IPS-18a (cell line): ENCODE data around the gene CD58.

Experiments
- H3K27ac ChIP-seq: one replicate; pipeline ENCODE4 v1.5.1; 2013; ENCODE audit warnings: low read length
- H3K27me3 ChIP-seq: one replicate; pipeline ENCODE4 v1.6.1; 2013; ENCODE audit warnings: mild to moderate bottlenecking, low read length; ENCODE audit not compliant: control insufficient read depth, insufficient read depth
- H3K36me3 ChIP-seq: one replicate; pipeline ENCODE4 v1.6.1; 2013; ENCODE audit warnings: low read depth, low read length; ENCODE audit not compliant: control insufficient read depth
- H3K4me1 ChIP-seq: one replicate; pipeline ENCODE4 v1.6.1; 2013; ENCODE audit warnings: low read depth, low read length; ENCODE audit not compliant: control insufficient read depth
- H3K4me3 ChIP-seq: one replicate; pipeline ENCODE4 v1.5.1; 2013; ENCODE audit warnings: low read length
- H3K9ac ChIP-seq: one replicate; pipeline ENCODE4 v1.6.1; 2013; ENCODE audit warnings: mild to moderate bottlenecking, low read length, moderate library complexity
- H3K9me3 ChIP-seq: one replicate; pipeline ENCODE4 v1.6.1; 2013; ENCODE audit warnings: low read depth, low read length; ENCODE audit not compliant: control insufficient read depth

CD58 gene

GRCh38 chr1:116501125-116501869 lies 69.5 kb downstream of the CD58 start:
- no peaks in the 10 kb centered on the region for H3K4me1 ChIP-seq

GRCh38 chr1:116498789-116499628 lies 71.8 kb downstream of the CD58 start:
- no peaks in the 10 kb centered on the region for H3K9me3 ChIP-seq
- no peak overlapping the region for H3K27ac ChIP-seq
- H3K4me3 ChIP-seq, result no peak overlapping the region
- H3K27me3 ChIP-seq, result no peaks in the 10 kb centered on the region
- no peaks in the 10 kb centered on the region for H3K4me1 ChIP-seq
- H3K9ac ChIP-seq, result no peak overlapping the region
- H3K36me3 ChIP-seq, result no peaks in the 10 kb centered on the region

More at GRCh38 chr1:116501125-116501869, 69.5 kb downstream of the CD58 start:
- Histone ChIP-seq H3K4me3 (no peak overlapping the region), H3K9ac (no peak overlapping the region), H3K27ac (no peak overlapping the region), H3K9me3 (no peaks in the 10 kb centered on the region), H3K36me3 (no peaks in the 10 kb centered on the region), H3K27me3 (no peaks in the 10 kb centered on the region)

GRCh38 chr1:116497656-116498055 lies 73.2 kb downstream of the CD58 start:
- Histone ChIP-seq H3K27ac (no peak overlapping the region), H3K9ac (no peak overlapping the region), H3K4me1 (no peaks in the 10 kb centered on the region), H3K9me3 (no peaks in the 10 kb centered on the region), H3K4me3 (no peak overlapping the region), H3K27me3 (no peaks in the 10 kb centered on the region), H3K36me3 (no peaks in the 10 kb centered on the region)

GRCh38 chr1:116496898-116497297 lies 73.9 kb downstream of the CD58 start:
- Histone ChIP-seq H3K9ac (no peak overlapping the region), H3K4me1 (no peaks in the 10 kb centered on the region), H3K27ac (no peak overlapping the region), H3K9me3 (no peaks in the 10 kb centered on the region), H3K36me3 (no peaks in the 10 kb centered on the region), H3K27me3 (no peaks in the 10 kb centered on the region), H3K4me3 (no peak overlapping the region)

DNA sequence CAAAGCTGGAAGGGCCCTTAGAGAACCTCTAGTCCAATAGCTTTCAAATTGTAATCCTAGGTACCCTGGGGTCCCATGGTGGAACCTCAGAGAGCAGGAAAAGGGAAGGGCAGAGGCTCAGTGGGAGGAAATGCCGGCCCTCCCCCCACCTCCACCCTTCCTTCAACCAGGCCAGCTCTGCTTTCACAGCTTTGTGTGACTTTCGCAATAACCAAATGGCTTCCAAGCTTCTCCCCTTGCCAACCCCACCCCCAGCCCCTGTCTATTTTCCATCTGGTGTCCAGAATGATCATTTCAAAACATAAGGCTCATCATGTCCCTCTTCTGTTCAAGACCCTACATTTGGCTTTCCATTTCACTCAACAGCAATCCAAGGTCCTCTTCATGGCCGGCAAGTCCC lies 74.4 kb downstream of the CD58 start:
- H3K27ac ChIP-seq, result no peak overlapping the region
- H3K9ac ChIP-seq, result no peak overlapping the region
- no peak overlapping the region for H3K4me3 ChIP-seq

DNA sequence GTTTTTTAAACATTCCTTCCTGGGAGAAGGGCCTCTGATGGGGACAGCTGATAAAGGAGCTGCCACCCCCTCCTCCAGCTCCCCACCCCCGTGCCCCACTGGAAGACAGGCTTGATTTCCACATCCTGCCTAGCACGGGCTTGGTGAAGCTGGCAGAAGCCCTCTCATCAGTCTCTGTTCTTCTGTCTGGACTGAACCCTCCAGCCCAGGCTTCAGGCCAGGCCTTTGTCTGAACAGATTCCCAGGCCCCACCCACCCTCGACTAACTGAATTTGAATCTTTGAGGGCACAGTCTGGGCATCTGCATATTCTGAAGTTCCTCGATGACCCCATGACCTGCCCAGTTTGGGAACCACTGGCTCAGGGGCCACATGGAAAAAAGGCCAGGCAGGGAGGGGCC lies 75.3 kb downstream of the CD58 start:
- Histone ChIP-seq H3K36me3 (no peaks in the 10 kb centered on the region), H3K9ac (no peak overlapping the region), H3K4me3 (no peak overlapping the region), H3K9me3 (no peaks in the 10 kb centered on the region), H3K4me1 (no peaks in the 10 kb centered on the region), H3K27ac (no peak overlapping the region), H3K27me3 (no peaks in the 10 kb centered on the region)

More for the DNA sequence above, 74.4 kb downstream of the CD58 start:
- H3K4me1 ChIP-seq, result no peaks in the 10 kb centered on the region
- H3K27me3 ChIP-seq, result no peaks in the 10 kb centered on the region
- no peaks in the 10 kb centered on the region for H3K9me3 ChIP-seq
- H3K36me3 ChIP-seq, result no peaks in the 10 kb centered on the region

- no peak overlapping the region for H3K9ac ChIP-seq
These were observed 76.1 kb downstream of the CD58 start for GRCh38 chr1:116494745-116495144.

GRCh38 chr1:116494353-116494692 lies 76.5 kb downstream of the CD58 start:
- Histone ChIP-seq H3K4me1 (no peaks in the 10 kb centered on the region), H3K27me3 (no peaks in the 10 kb centered on the region), H3K27ac (no peak overlapping the region), H3K36me3 (no peaks in the 10 kb centered on the region), H3K4me3 (no peak overlapping the region), H3K9ac (no peak overlapping the region), H3K9me3 (no peaks in the 10 kb centered on the region)

More at GRCh38 chr1:116494745-116495144, 76.1 kb downstream of the CD58 start:
- Histone ChIP-seq H3K4me3 (no peak overlapping the region), H3K4me1 (no peaks in the 10 kb centered on the region), H3K36me3 (no peaks in the 10 kb centered on the region), H3K27ac (no peak overlapping the region), H3K27me3 (no peaks in the 10 kb centered on the region), H3K9me3 (no peaks in the 10 kb centered on the region)

- Histone ChIP-seq H3K36me3 (no peaks in the 10 kb centered on the region), H3K9ac (no peak overlapping the region), H3K27ac (no peak overlapping the region), H3K9me3 (no peaks in the 10 kb centered on the region), H3K27me3 (no peaks in the 10 kb centered on the region), H3K4me3 (no peak overlapping the region), H3K4me1 (no peaks in the 10 kb centered on the region)
These were observed 77.1 kb downstream of the CD58 start for GRCh38 chr1:116493484-116494352.

- Histone ChIP-seq H3K9ac (no peak overlapping the region), H3K27ac (no peak overlapping the region), H3K27me3 (no peaks in the 10 kb centered on the region), H3K36me3 (no peaks in the 10 kb centered on the region), H3K9me3 (no peaks in the 10 kb centered on the region), H3K4me3 (no peak overlapping the region), H3K4me1 (no peaks in the 10 kb centered on the region)
These were observed 77.8 kb downstream of the CD58 start for GRCh38 chr1:116493036-116493435.

- no peaks in the 10 kb centered on the region for H3K9me3 ChIP-seq
- no peak overlapping the region for H3K9ac ChIP-seq
- H3K4me3 ChIP-seq, result no peak overlapping the region
- no peaks in the 10 kb centered on the region for H3K27me3 ChIP-seq
- no peaks in the 10 kb centered on the region for H3K36me3 ChIP-seq
- no peak overlapping the region for H3K27ac ChIP-seq
- no peaks in the 10 kb centered on the region for H3K4me1 ChIP-seq
These were observed 78.4 kb downstream of the CD58 start for GRCh38 chr1:116492358-116492811.
